Natural killer cell (primary cell): Measurements from ENCODE around the gene GNG4. TPM values are rescaled to one million over a fixed set of nuclear protein-coding genes. Genes with fewer than 3 reads are reported as not detected.
A peak's percentile ranks its signal among the peaks of the same experiment; 100 is the strongest.

ENCODE experiments used
- ATAC-seq, 3 donors: fragments of 150-1000 bp in 2 of 3; fragments of 200-7000 bp in 1 of 3; cut with Tn5 transposase; 1 replicate in 1 of 3; 2 replicates in 2 of 3; pipeline ENCODE4 v1.10.0; 2021; ENCODE audit warnings: mild to moderate bottlenecking in 2 of 3, moderate library complexity in 2 of 3
- DNase-seq, 2 donors: peaks; one replicate each; pipeline versions ENCODE4 v3.0.0 to v3.0.0-alpha.2; 2013 to 2021; ENCODE audit warnings: mixed read lengths in 1 of 2
- H3K27ac ChIP-seq: one replicate; pipeline ENCODE4 v1.5.1; 2013; ENCODE audit warnings: mild to moderate bottlenecking, low read length
- H3K27me3 ChIP-seq: one replicate; pipeline ENCODE4 v1.6.1; 2013; ENCODE audit warnings: low read length; ENCODE audit not compliant: control insufficient read depth, insufficient read depth
- H3K36me3 ChIP-seq: one replicate; pipeline ENCODE4 v1.6.1; 2013; ENCODE audit warnings: low read length; ENCODE audit not compliant: control insufficient read depth, insufficient read depth
- H3K4me1 ChIP-seq: one replicate; pipeline ENCODE4 v1.6.1; 2013; ENCODE audit warnings: low read length; ENCODE audit not compliant: control insufficient read depth, insufficient read depth
- H3K4me3 ChIP-seq: one replicate; pipeline ENCODE4 v1.5.1; 2013; ENCODE audit warnings: low read length
- H3K9me3 ChIP-seq: one replicate; pipeline ENCODE4 v1.6.1; 2013; ENCODE audit warnings: low read length; ENCODE audit not compliant: control insufficient read depth, insufficient read depth
- H3K27ac Mint-ChIP-seq, 2 donors: one replicate each; pipeline ENCODE4 v1.8.0; 2022; ENCODE audit warnings: mild to moderate bottlenecking in 2 of 2, mixed read lengths in 2 of 2, moderate library complexity in 1 of 2
- H3K27me3 Mint-ChIP-seq, 2 donors: one replicate each; pipeline ENCODE4 v1.8.0; 2022; ENCODE audit warnings: low read depth in 2 of 2, mixed read lengths in 2 of 2
- H3K36me3 Mint-ChIP-seq: one replicate; pipeline ENCODE4 v1.8.0; 2022; ENCODE audit warnings: mixed read lengths
- H3K4me1 Mint-ChIP-seq, 2 donors: one replicate each; pipeline ENCODE4 v1.8.0; 2022; ENCODE audit warnings: mixed read lengths in 2 of 2
- H3K4me3 Mint-ChIP-seq: one replicate; pipeline ENCODE4 v1.8.0; 2022; ENCODE audit warnings: mild to moderate bottlenecking, moderate library complexity, mixed read lengths
- H3K9me3 Mint-ChIP-seq, 2 donors: one replicate each; pipeline ENCODE4 v1.8.0; 2022; ENCODE audit warnings: mixed read lengths in 2 of 2
- WGBS: methylation state at CpG from one replicate; pipeline ENCODE4 v1.1.7; 2013; ENCODE audit warnings: missing lambda C conversion rate; ENCODE audit not compliant: insufficient coverage; 5-methylcytosine and 5-hydroxymethylcytosine counted together
- intact Hi-C: fragments of 100-400 bp; cut with micrococcal nuclease; formaldehyde crosslinking; loops from one replicate; pipeline ENCODE4 v1.14.2; 2022
- total RNA-seq, 4 donors: library from RNA; stranded (reverse); fragments of 120-200 nt in 1 of 4; gene quantifications; one replicate each; pipeline versions ENCODE4 v1.2.3 to v1.2.4, GENCODE V29; 2013 to 2022
- TF ChIP-seq, protein P1 (sequence below): fragments of 200-600 bp; IDR thresholded peaks from one replicate; pipeline ENCODE4 v1.8.0; 2022; ENCODE audit warnings: antibody characterized with exemption

The GNG4 gene
- total RNA-seq, 3 donors from 2014 or later (not counting 1 experiment from before 2014, with no cell fraction given) = 0.07 to 0.12 TPM; not detected in 1

DNA sequence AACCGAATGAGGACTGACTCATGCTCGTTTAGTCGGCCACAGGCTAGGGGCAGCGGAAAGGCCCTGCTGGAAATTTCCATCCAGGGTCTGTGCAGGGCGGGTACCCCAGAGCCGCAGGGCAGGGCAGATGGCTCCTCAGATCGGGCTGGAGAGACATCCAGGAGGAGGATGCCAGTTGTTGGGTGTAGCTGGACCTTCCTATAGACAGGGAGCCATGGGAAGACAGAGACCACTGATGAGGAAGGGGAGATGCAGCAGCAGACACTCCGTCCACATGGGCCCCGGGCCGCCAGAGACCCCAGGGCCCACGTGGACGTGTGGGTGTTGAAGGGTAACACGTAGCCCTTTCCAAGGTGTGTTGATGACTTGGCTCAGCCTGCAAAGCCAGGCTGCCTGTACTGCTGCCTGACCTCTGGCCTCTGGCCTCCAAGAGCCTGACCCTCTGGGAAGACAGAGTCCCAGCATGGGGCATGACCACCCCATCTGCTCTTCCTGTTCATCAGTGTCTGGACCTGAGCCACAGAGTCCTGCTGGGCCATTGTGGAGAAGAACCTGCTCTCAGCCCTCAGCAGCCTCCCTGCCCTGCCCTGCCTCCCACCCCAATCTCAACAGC, 4.8 kb downstream of the GNG4 start:
- no peak overlapping the region for H3K4me3 Mint-ChIP-seq
- peaks cover 29 to 33% of the 10 kb centered on the region in 2 donors for H3K4me1 Mint-ChIP-seq
- Histone ChIP-seq H3K4me1 (peaks cover 43% of the 10 kb centered on the region), H3K27me3 (peaks cover 12% of the 10 kb centered on the region), H3K27ac (no peak overlapping the region), H3K9me3 (no peaks in the 10 kb centered on the region), H3K4me3 (no peak overlapping the region), H3K36me3 (no peaks in the 10 kb centered on the region)
- peaks cover 25 to 39% of the 10 kb centered on the region in 2 donors for H3K27me3 Mint-ChIP-seq
- no peaks in the 10 kb centered on the region for H3K9me3 Mint-ChIP-seq
- ATAC-seq (no peak), DNase-seq (no peak)
- peak overlapping the region in 1 of 2 donors; percentile 95 for H3K27ac Mint-ChIP-seq
- TF ChIP-seq, protein P1, sequence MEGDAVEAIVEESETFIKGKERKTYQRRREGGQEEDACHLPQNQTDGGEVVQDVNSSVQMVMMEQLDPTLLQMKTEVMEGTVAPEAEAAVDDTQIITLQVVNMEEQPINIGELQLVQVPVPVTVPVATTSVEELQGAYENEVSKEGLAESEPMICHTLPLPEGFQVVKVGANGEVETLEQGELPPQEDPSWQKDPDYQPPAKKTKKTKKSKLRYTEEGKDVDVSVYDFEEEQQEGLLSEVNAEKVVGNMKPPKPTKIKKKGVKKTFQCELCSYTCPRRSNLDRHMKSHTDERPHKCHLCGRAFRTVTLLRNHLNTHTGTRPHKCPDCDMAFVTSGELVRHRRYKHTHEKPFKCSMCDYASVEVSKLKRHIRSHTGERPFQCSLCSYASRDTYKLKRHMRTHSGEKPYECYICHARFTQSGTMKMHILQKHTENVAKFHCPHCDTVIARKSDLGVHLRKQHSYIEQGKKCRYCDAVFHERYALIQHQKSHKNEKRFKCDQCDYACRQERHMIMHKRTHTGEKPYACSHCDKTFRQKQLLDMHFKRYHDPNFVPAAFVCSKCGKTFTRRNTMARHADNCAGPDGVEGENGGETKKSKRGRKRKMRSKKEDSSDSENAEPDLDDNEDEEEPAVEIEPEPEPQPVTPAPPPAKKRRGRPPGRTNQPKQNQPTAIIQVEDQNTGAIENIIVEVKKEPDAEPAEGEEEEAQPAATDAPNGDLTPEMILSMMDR = no peak
- 85% methylated on average over 13 of the region's 13 CpGs for WGBS
- no peaks in the 10 kb centered on the region for H3K36me3 Mint-ChIP-seq
- intact Hi-C loops = no loop called here

DNA sequence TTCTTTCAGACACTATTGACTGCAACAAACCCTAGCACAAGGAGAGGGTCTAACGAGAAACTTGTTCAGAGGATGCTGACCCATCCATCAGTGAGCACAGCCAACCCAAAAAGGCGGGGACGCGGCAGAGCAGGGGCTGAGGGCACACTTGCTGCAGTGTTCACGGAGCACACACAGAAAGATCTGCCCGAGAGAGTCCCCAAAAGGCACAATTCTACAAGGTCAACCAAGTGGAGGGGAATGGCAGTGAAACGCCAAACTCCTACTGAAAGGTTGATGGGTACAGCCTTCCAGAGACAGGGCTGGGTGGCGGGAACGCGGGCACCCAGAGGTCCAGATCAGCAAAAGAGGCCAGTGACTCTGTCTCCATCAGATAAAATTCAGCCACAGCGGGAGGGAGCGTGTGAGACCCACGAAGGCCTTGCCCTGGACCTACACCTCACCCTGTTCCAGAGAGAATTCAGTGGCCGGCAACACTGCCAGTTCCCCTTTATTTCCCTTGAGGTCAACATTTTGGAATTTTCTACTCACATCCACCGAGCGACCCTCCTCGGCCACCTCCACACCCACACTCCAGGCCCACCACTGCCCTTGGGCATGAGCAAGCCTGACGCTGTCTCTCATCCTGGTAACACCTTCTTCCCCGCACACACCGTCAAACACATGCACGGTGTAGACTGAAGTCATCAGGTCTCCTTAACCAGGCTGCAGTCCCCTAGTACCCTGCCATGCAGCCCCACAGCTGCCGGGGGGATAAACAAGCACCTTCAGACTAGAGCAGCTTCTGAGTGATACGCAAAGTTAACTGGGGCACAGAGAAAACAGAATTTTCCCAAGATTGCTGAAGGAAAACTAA, 5.5 kb downstream of the GNG4 start:
- Histone ChIP-seq H3K4me3 (no peak overlapping the region), H3K36me3 (no peaks in the 10 kb centered on the region), H3K9me3 (no peaks in the 10 kb centered on the region), H3K27ac (no peak overlapping the region), H3K4me1 (peaks cover 39% of the 10 kb centered on the region), H3K27me3 (peaks cover 12% of the 10 kb centered on the region)
- H3K4me3 Mint-ChIP-seq = no peak overlapping the region
- peak overlapping the region; percentile 89 to 95 for H3K27ac Mint-ChIP-seq
- peaks cover 25 to 40% of the 10 kb centered on the region in 2 donors for H3K27me3 Mint-ChIP-seq
- DNase-seq (no peak), ATAC-seq (no peak)
- H3K9me3 Mint-ChIP-seq = no peaks in the 10 kb centered on the region
- no peaks in the 10 kb centered on the region for H3K36me3 Mint-ChIP-seq
- TF ChIP-seq, protein P1 = no peak
- H3K4me1 Mint-ChIP-seq = peaks cover 28 to 31% of the 10 kb centered on the region in 2 donors
- intact Hi-C loops = no loop called here
- 95% methylated on average over 23 of the region's 23 CpGs for WGBS

DNA sequence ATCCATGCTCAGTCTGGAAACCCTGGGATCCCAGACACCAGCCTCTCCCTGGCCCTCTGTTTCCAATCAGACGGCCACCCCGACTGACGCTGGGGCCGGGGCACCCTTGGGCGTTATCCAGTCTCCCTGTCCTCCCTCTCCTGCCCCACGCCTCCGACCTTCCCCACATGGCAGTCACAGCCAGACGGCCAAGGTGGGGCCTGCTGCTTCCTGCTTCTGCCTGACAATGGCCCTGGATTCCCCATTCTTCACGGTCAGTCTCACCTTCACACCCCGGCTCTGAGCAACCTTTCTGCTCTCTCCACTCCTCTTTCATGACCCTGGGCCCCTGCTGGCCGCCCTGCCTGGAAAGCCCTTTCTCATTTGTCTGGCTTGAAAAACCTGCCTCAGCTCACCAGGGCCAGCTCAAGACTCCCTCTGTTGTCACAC, 6.6 kb downstream of the GNG4 start:
- TF ChIP-seq, protein P1 = no peak
- Mint-ChIP-seq H3K27ac (peak overlapping the region; percentile 89 to 95), H3K36me3 (no peaks in the 10 kb centered on the region), H3K4me1 (peaks cover 21 to 22% of the 10 kb centered on the region in 2 donors), H3K9me3 (no peaks in the 10 kb centered on the region), H3K4me3 (peak overlapping the region; percentile 93), H3K27me3 (peaks cover 15 to 33% of the 10 kb centered on the region in 2 donors)
- peak in 1 of 2 donors; percentile 27 for DNase-seq
- WGBS = 60% methylated on average over 11 of the region's 11 CpGs
- ATAC-seq = peak in 1 of 3 donors; percentile 0
- intact Hi-C loops = loop anchor here (1.0 kb wide), 3 partner anchors 54 to 224 kb away; no protein-coding TSS in a partner anchor
- Histone ChIP-seq H3K27me3 (peaks cover 1% of the 10 kb centered on the region), H3K9me3 (no peaks in the 10 kb centered on the region), H3K4me3 (no peak overlapping the region), H3K36me3 (no peaks in the 10 kb centered on the region), H3K27ac (peak overlapping the region; percentile 75), H3K4me1 (peaks cover 30% of the 10 kb centered on the region)
